GM04504 (cell line): ENCODE measurements around the gene NOX3.
"Not testable (repeated sequence)": the region's sequence is repeated elsewhere in the genome, so short reads cannot be mapped to it uniquely, and the experiment has no call there.

Experiments used
- DNase-seq: peaks from one replicate; pipeline ENCODE4 v3.0.0-alpha.2; 2012; ENCODE audit warnings: low read depth

NOX3 gene

DNA sequence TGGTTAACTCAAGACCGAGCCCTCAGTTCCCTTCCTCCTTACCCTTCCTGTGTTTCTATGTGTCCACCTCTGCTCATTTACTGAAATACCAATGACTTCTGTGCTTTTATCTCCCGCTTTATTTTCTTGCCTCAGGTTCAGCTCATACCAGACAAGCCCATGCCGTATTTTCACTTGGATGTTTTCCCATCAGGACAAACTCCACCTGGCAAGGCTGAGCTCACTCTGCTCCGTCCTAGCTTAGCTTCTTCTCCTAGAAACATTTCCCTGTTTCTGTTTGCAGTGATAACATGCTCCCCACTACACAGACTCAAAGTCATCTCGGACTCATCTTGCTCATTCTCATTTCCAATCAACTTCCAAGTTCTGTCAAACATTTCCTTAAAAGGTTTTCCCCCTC is 84.4 kb downstream of the NOX3 start:
- no peak for DNase-seq

DNA sequence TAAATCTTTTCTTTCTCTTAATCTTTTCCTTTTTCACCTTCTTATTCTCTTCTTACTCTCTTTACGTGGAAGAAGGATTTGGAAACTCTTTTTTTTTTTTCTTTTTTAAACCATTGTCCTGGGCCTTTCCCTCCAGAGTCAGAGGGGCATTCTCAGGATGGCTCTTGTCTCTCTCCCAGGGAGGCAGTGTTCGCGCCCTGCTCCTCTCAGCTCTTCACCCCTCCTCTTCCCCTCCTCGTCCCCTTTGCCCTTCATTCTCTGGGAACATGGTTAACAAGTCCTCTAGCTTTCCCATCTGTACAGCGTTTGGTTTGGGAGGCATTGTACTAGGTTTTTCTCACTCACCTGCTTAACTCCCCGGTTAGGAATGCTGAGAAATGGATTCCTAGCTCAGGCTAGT is 89.3 kb downstream of the NOX3 start:
- no peak for DNase-seq

DNA sequence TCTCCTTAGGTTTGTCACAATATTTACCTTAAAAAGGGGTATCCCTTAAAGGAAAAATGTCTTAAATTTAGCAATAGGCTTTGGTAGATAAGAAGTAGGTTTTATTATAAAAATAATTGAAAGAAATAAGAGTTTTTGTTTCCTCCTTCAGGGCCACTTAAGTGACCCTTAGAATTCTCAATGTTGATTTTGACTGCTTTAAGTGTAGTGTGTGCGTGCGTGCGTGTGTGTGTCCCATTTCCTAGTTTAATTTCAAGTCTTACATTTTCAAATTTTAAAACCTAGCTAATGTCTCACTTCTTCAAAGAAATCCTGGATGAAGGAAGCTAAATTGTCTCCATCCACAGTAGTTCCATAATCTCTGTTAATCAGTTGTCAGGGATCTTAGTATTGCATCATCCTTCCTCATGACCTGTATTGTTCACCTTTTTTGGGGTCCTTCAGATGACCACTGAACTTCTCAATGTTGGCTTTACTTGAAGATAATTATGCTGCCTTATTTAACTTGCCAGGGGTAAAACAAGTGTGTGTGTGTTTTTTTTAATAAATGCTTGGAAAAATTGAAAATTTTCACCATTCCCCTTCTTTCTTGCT is 90.7 kb downstream of the NOX3 start:
- DNase-seq: no peak

DNA sequence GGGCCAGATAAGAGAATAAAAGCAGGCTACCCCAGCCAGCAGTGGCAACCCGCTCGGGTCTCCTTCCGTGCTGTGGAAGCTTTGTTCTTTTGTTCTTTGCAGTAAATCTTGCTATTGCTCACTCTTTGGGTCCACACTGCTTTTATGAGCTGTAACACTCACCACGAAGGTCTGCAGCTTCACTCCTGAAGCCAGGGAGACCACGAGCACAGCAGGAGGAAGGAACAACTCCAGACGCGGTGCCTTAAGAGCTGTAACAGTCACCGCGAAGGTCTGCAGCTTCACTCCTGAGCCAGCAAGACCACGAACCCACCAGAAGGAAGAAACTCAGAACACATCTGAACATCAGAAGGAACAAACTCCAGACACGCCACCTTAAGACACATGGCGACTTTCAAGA is 91.6 kb downstream of the NOX3 start:
- DNase-seq: not testable (repeated sequence)

DNA sequence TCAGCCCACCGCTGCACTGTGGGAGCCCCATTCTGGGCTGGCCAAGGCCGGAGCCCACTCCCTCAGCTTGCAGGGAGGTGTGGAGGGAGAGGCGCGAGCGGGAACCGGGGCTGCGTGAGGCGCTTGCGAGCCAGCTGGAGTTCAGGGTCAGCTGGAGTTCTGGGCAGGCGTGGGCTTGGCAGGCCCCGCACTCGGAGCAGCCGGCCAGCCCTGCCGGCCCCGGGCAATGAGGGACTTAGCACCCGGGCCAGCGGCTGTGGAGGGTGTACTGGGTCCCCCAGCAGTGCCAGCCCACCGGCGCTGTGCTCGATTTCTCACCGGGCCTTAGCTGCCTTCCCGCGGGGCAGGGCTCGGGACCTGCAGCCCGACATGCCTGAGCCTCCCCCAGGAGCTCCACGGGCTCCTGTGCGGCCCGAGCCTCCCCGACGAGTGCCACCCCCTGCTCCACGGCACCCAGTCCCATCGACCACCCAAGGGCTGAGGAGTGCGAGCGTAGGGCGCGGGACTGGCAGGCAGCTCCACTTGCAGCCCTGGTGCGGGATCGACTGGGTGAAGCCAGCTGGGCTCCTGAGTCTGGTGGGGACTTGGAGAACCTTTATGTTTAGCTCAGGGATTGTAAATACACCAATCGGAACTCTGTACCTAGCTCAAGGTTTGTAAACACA is 92.5 kb downstream of the NOX3 start:
- DNase-seq: not testable (repeated sequence)

DNA sequence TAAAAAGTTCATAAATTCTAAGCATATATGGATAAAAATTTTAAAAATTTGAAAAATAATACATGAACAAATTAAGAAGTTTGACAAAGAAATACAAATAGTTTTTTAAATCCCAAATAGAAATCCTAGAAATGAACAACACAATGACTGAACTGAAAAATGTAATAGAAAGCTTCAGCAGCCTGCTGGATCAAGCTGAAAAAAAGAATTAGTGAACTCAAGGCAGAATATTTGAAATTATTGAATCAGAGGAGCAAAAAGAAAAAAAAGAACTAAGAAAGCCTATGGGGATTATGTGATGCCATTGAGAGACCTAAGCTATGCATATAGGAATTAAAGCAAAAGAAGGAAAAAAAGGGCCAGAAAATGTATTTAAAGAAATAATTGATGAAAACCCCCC is 101.5 kb downstream of the NOX3 start:
- DNase-seq: no peak

DNA sequence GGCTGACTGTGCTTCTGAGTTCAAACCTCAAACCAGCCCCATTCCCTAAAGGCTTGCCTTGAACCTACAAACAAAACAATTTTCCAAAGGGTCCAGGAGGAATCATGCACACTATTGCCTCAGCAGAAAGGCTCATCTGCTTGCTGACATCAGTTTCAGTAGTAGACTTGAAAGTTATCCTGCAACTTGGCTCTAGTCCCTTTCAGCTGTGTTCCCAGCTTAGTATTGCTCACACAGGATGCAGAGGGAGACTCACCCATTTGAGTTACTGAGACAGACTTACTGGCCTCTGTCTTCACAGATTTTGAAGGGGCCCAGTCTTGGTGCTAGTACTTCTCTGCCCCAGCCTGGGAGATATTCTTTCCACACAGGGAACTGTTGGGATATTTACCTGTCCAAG is 102.8 kb downstream of the NOX3 start:
- peak; percentile 64 for DNase-seq

DNA sequence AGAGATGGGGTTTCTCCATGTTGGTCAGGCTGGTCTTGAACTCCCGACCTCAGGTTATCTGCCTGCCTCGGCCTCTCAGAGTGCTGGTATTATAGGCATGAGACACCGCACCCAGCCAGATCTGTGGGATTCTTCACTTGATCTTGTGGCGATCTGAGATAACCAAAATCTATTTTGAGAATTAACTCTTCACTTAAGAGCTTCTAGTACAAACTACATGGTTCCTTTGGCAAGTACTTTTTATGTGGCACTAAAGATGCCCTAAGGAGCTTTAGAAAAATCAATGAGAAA is 103.6 kb downstream of the NOX3 start:
- no peak for DNase-seq

DNA sequence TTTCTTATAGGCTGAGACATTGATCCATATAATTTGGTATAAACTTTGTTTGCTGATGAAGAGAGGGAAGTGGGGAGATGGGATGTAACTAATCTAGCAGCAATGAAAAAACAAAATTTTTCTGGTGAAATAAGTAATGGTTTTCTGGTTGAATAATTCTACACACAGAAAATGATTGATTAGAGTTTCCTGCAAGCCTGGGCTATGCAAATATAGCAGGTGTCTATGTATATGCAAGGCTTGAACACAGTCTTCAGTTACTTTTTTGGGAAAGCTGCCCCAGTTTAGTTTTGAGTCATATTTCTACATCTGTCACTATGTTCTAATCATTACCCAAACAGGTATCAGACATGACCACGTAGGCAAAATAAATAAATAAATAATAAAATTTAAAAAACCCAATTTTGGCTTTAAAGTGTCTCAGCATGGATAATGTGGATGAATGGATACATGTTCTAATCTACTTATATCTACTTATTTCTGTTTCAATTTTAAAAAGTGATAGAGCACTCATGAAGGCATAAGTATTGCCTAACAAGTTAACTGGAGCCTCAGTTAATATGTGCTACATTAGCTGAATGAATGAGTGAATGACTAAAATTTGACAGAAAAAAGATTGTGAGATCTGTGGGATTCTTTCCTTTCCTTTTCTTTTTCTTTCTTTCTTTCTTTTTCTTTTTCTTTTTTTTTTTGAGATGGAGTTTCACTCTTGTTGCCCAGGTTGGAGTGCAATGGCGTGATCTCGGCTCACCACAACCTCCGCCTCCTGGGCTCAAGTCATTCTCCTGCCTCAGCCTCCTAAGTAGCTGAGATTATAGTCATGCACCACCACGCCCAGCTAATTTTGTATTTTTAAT is 104.1 kb downstream of the NOX3 start:
- DNase-seq: no peak

DNA sequence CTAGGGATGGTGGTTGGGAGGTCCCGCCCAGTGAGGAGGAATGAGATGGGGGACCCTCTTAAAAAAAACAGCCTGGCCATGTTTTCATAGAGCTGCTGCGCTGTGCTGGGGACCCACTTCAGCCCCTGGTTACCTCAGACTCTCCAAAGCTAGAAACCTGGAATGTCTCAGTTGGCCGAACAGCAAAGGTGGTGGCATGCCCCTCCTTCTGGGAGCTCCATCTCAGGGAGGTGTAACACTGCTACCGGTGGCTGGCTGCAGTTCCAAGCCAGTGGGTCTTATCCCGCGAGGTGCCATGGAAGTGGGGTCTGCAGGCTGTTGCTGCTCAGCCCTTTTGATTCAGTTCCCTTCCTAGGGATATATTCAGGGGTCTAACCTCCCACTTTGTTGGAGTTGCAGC is 105.7 kb downstream of the NOX3 start:
- DNase-seq: no peak

DNA sequence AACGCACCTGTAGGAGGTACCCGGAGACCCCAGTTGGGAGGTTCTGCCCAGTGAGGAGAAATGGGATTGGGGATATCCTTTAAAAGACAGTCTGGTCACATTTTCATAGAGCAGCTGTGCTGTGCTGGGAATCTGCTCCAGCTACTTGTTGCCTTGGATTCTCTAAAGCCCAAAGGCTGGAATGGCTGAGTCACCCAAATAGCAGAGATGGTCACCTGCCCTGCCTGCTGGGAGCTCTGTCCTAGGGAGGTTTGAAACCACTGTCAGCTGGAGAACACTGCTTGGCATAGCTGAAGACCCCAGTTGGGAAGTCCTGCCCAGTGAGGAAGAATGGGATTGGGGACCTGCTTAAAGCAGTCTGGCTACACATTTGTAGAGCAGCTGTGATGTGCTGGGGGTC is 106.5 kb downstream of the NOX3 start:
- DNase-seq: peak; percentile 30

DNA sequence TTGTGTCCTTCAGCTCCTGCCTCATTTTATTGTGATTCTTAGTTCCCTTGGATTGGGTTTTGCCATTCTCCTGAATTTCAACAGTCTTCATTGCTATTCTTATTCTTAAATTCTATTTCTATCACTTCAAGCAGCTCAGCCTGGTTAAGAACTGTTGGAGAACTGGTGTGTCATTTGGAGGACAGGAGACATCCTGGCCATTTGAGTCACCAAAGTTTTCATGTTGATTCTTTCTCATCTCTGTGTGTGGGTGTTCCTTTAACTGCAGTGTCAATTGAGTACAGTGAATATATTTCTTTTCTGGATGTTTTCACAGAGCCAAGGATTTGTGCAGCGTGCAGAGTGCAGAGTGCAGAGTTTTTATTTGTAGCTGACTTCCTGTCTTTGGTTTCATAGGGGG is 107.8 kb downstream of the NOX3 start:
- DNase-seq: no peak

DNA sequence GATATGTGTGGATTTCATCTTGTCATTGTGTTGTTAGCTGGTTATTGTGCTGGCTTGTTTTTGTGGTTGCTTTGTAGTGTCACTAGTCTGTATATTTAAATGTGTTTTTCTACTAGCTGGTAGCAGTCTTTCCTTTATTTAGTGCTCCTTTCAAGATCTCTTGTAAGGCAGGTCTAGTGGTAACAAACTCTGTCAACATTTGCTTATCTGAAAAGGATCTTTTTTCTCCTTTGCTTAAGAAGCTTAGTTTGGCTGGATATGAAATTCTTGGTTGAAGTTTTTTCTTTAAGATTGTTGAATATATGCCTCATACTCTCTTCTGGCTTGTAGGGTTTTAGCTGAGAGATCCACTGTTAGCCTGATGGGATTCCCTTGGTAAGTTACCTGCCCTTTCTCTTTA is 108.7 kb downstream of the NOX3 start:
- no peak for DNase-seq
